ENCODE results near the gene LPAR3. TPM values are rescaled to one million over a fixed set of nuclear protein-coding genes. Genes with fewer than 3 reads are reported as not detected.

Gene LPAR3
- total RNA-seq, 2 experiments from 2014 or later = 0.21 to 0.23 TPM

DNA sequence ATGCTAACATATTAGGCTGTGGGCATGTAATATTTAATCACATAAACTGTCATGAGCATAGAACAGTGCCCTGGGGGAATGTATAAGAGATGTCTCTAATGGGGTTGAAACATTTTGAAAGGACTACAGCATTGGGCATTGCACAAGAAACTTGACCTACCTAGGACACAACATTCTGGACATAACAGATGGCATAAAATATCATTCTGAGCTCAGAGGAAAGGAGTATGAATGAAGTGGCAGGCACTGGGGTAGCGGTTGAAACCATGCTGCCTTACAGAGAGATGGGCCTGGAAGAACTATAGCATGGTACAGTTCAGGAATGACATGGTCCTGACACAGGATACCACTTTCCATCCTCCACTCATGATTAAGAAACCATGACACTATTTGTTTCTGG is 69.0 kb downstream of the LPAR3 start:
- CTCF ChIA-PET = no interaction called here
- ATAC-seq = no peak
- no peaks in the 10 kb centered on the region for H3K9me3 Mint-ChIP-seq (ENCODE audit: low read depth)

GRCh38 chr1:84823511-84823910 is 69.5 kb downstream of the LPAR3 start:
- ChIA-PET CTCF (no interaction called here), POLR2A (interaction anchor here (0.6 kb wide), 1 partner anchor 128 kb away, joined by 3 read pairs; no protein-coding TSS in a partner anchor)
- ATAC-seq (no peak), DNase-seq (no peak)
- H3K4me3 Mint-ChIP-seq = no peak overlapping the region
- no peaks in the 10 kb centered on the region for H3K36me3 Mint-ChIP-seq (ENCODE audit: low read depth)
- intact Hi-C loops (cut with DNase I, micrococcal nuclease) = no loop called here
- H3K9me3 Mint-ChIP-seq (ENCODE audit: low read depth) = no peaks in the 10 kb centered on the region
- no peaks in the 10 kb centered on the region for H3K27me3 Mint-ChIP-seq
- H3K4me1 Mint-ChIP-seq = peaks cover 14% of the 10 kb centered on the region
- no peak overlapping the region for H3K27ac Mint-ChIP-seq

More for the DNA sequence above, 69.0 kb downstream of the LPAR3 start:
- POLR2A ChIA-PET = no interaction called here
- Mint-ChIP-seq H3K4me3 (no peak overlapping the region), H3K27me3 (no peaks in the 10 kb centered on the region), H3K36me3 (ENCODE audit: low read depth) (no peaks in the 10 kb centered on the region), H3K4me1 (peaks cover 9% of the 10 kb centered on the region), H3K27ac (no peak overlapping the region)
- no peak for DNase-seq
- intact Hi-C loops (cut with DNase I, micrococcal nuclease) = no loop called here

GRCh38 chr1:84810343-84810742 is 82.7 kb downstream of the LPAR3 start:
- ATAC-seq (no peak), DNase-seq (no peak)
- ChIA-PET CTCF (no interaction called here), POLR2A (no interaction called here)
- Mint-ChIP-seq H3K4me1 (no peaks in the 10 kb centered on the region), H3K9me3 (ENCODE audit: low read depth) (no peaks in the 10 kb centered on the region), H3K4me3 (no peak overlapping the region), H3K27me3 (peaks cover 6% of the 10 kb centered on the region), H3K27ac (no peak overlapping the region), H3K36me3 (ENCODE audit: low read depth) (no peaks in the 10 kb centered on the region)
- intact Hi-C loops (cut with DNase I, micrococcal nuclease) = no loop called here

- CTCF ChIA-PET = no interaction called here
- no peak for DNase-seq
- H3K4me3 Mint-ChIP-seq = no peak overlapping the region
- intact Hi-C loops (cut with DNase I, micrococcal nuclease) = no loop called here
- H3K36me3 Mint-ChIP-seq (ENCODE audit: low read depth) = no peaks in the 10 kb centered on the region
- ATAC-seq = no peak
- no peaks in the 10 kb centered on the region for H3K9me3 Mint-ChIP-seq (ENCODE audit: low read depth)
- POLR2A ChIA-PET = no interaction called here
- H3K27me3 Mint-ChIP-seq = peaks cover 6% of the 10 kb centered on the region
- no peak overlapping the region for H3K27ac Mint-ChIP-seq
- H3K4me1 Mint-ChIP-seq = no peaks in the 10 kb centered on the region
Observed at GRCh38 chr1:84809023-84809422, 84.0 kb downstream of the LPAR3 start.

GRCh38 chr1:84803604-84804003 is 89.4 kb downstream of the LPAR3 start:
- no peak for ATAC-seq
- H3K4me1 Mint-ChIP-seq = no peaks in the 10 kb centered on the region
- peaks cover 6% of the 10 kb centered on the region for H3K27me3 Mint-ChIP-seq
- intact Hi-C loops (cut with DNase I, micrococcal nuclease) = no loop called here
- no peaks in the 10 kb centered on the region for H3K36me3 Mint-ChIP-seq (ENCODE audit: low read depth)
- ChIA-PET CTCF (interaction anchor here (0.6 to 2.2 kb wide), 2 partner anchors 11 to 352 kb away, joined by 3 to 9 read pairs; no protein-coding TSS in a partner anchor), POLR2A (no interaction called here)
- DNase-seq = no peak
- no peaks in the 10 kb centered on the region for H3K9me3 Mint-ChIP-seq (ENCODE audit: low read depth)
- no peak overlapping the region for H3K4me3 Mint-ChIP-seq
- no peak overlapping the region for H3K27ac Mint-ChIP-seq

- DNase-seq (no peak), ATAC-seq (no peak)
- intact Hi-C loops (cut with DNase I, micrococcal nuclease) = no loop called here
- Mint-ChIP-seq H3K27me3 (peaks cover 6% of the 10 kb centered on the region), H3K27ac (no peak overlapping the region), H3K9me3 (ENCODE audit: low read depth) (no peaks in the 10 kb centered on the region), H3K36me3 (ENCODE audit: low read depth) (no peaks in the 10 kb centered on the region), H3K4me1 (no peaks in the 10 kb centered on the region), H3K4me3 (no peak overlapping the region)
- ChIA-PET CTCF (interaction anchor here (0.6 to 2.2 kb wide), 6 partner anchors 10 to 133 kb away, joined by 3 to 9 read pairs (median 4); no protein-coding TSS in a partner anchor), POLR2A (no interaction called here)
Observed at GRCh38 chr1:84802567-84803232, 90.3 kb downstream of the LPAR3 start.

- no peak for DNase-seq
- no peaks in the 10 kb centered on the region for H3K36me3 Mint-ChIP-seq (ENCODE audit: low read depth)
- POLR2A ChIA-PET = no interaction called here
- no peaks in the 10 kb centered on the region for H3K9me3 Mint-ChIP-seq (ENCODE audit: low read depth)
- intact Hi-C loops (cut with DNase I, micrococcal nuclease) = no loop called here
- H3K4me3 Mint-ChIP-seq = no peak overlapping the region
- CTCF ChIA-PET = interaction anchor here (0.6 to 1.1 kb wide), 3 partner anchors 47 to 138 kb away, joined by 3 to 4 read pairs (median 3); no protein-coding TSS in a partner anchor
- H3K4me1 Mint-ChIP-seq = no peaks in the 10 kb centered on the region
- ATAC-seq = no peak
- peaks cover 3% of the 10 kb centered on the region for H3K27me3 Mint-ChIP-seq
- H3K27ac Mint-ChIP-seq = no peak overlapping the region
Observed at GRCh38 chr1:84800090-84801073, 92.6 kb downstream of the LPAR3 start.

GRCh38 chr1:84797603-84798002 is 95.4 kb downstream of the LPAR3 start:
- ATAC-seq (no peak), DNase-seq (no peak)
- H3K4me1 Mint-ChIP-seq = no peaks in the 10 kb centered on the region
- no peak overlapping the region for H3K4me3 Mint-ChIP-seq
- no peak overlapping the region for H3K27ac Mint-ChIP-seq
- peaks cover under 1% of the 10 kb centered on the region for H3K9me3 Mint-ChIP-seq (ENCODE audit: low read depth)
- H3K27me3 Mint-ChIP-seq = peaks cover 3% of the 10 kb centered on the region
- H3K36me3 Mint-ChIP-seq (ENCODE audit: low read depth) = no peaks in the 10 kb centered on the region
- ChIA-PET POLR2A (no interaction called here), CTCF (interaction anchor here (1.0 kb wide), 1 partner anchor 9 kb away, joined by 3 read pairs; no protein-coding TSS in a partner anchor)
- intact Hi-C loops (cut with DNase I, micrococcal nuclease) = no loop called here

DNA sequence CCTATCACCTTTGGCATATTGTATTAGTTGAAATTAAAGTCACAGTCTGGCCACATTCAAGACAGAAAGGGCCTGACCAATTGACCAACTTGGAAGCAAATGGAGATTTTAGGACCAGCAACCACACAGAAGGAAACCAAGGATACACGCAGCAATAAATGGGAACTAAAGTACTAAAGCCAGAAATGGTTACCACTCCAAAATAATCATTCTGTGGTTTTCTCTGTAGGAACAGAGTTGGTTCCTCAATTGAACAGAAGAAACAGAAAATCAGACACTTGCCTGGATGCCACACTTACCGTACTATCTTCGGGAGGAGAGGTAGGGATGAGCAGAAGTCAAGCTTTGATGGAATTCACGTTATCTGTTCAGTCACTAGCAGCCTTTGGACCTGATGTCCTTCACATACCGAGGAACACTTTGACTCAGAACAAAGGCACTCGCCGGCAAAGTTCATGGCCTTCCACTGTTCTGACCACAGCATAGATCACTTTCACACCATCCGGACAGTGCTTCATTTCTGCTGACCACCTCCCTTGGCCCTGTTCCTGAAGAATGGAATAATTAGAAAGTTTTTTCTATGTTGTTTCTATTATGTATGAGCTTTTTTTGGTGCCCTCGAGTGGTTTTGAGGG is 96.9 kb downstream of the LPAR3 start:
- H3K4me3 Mint-ChIP-seq = no peak overlapping the region
- DNase-seq (no peak), ATAC-seq (no peak)
- intact Hi-C loops (cut with DNase I, micrococcal nuclease) = no loop called here
- peaks cover 2% of the 10 kb centered on the region for H3K9me3 Mint-ChIP-seq (ENCODE audit: low read depth)
- H3K27ac Mint-ChIP-seq = no peak overlapping the region
- H3K36me3 Mint-ChIP-seq (ENCODE audit: low read depth) = no peaks in the 10 kb centered on the region
- ChIA-PET POLR2A (no interaction called here), CTCF (interaction anchor here (1.2 to 1.6 kb wide), 2 partner anchors 12 to 14 kb away, joined by 3 read pairs; no protein-coding TSS in a partner anchor)
- H3K4me1 Mint-ChIP-seq = no peaks in the 10 kb centered on the region
- H3K27me3 Mint-ChIP-seq = peaks cover 3% of the 10 kb centered on the region

GRCh38 chr1:84795213-84795612 is 97.8 kb downstream of the LPAR3 start:
- POLR2A ChIA-PET = no interaction called here
- Mint-ChIP-seq H3K36me3 (ENCODE audit: low read depth) (no peaks in the 10 kb centered on the region), H3K27me3 (peaks cover under 1% of the 10 kb centered on the region), H3K4me3 (no peak overlapping the region), H3K27ac (no peak overlapping the region), H3K9me3 (ENCODE audit: low read depth) (peaks cover 2% of the 10 kb centered on the region), H3K4me1 (no peaks in the 10 kb centered on the region)
- CTCF ChIA-PET = interaction anchor here (1.6 to 3.2 kb wide), 2 partner anchors 11 to 13 kb away, joined by 3 to 15 read pairs; no protein-coding TSS in a partner anchor
- DNase-seq (no peak), ATAC-seq (no peak)
- intact Hi-C loops (cut with DNase I, micrococcal nuclease) = no loop called here

DNA sequence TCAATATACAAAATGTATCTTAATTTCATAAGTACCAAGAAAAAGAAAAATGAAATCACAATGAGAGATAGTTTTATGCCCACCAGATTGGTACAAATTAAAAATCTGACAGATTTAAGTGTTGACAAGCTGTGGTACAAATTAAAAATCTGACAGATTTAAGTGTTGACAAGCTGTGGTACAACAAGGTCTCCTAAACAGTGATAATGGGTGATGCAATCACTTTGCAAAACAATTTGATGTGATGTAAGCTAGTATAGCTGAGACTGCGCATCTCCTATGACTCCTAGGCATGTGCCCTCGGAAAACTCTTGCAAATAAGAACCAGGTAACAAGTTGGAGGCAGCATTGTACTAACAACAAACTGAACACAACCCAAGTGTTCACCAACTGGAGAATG is 100.6 kb downstream of the LPAR3 start:
- no peak overlapping the region for H3K4me3 Mint-ChIP-seq
- H3K9me3 Mint-ChIP-seq (ENCODE audit: low read depth) = peaks cover 2% of the 10 kb centered on the region
- no peaks in the 10 kb centered on the region for H3K4me1 Mint-ChIP-seq
- no peaks in the 10 kb centered on the region for H3K36me3 Mint-ChIP-seq (ENCODE audit: low read depth)
- no peak overlapping the region for H3K27ac Mint-ChIP-seq
- DNase-seq (no peak), ATAC-seq (no peak)
- CTCF ChIA-PET = interaction anchor here (1.3 to 3.2 kb wide), 5 partner anchors 10 to 142 kb away, joined by 3 to 15 read pairs (median 5); no protein-coding TSS in a partner anchor
- POLR2A ChIA-PET = interaction anchor here (0.6 kb wide), 1 partner anchor 976 kb away, joined by 3 read pairs; no protein-coding TSS in a partner anchor
- H3K27me3 Mint-ChIP-seq = no peaks in the 10 kb centered on the region
- intact Hi-C loops (cut with DNase I, micrococcal nuclease) = no loop called here

Data from activated CD4-positive, alpha-beta T cell treated with anti-CD3 and anti-CD28 coated beads for 36 hours (primary cell).